Raji (cell line): ENCODE data around the gene FBF1.

ENCODE experiments used
- POLR2A ChIP-seq: IDR thresholded peaks from 2 replicates; pipeline ENCODE4 v1.6.1; 2011; ENCODE audit warnings: low read depth, low read length, control low read depth; ENCODE audit not compliant: insufficient read depth

Gene FBF1

DNA sequence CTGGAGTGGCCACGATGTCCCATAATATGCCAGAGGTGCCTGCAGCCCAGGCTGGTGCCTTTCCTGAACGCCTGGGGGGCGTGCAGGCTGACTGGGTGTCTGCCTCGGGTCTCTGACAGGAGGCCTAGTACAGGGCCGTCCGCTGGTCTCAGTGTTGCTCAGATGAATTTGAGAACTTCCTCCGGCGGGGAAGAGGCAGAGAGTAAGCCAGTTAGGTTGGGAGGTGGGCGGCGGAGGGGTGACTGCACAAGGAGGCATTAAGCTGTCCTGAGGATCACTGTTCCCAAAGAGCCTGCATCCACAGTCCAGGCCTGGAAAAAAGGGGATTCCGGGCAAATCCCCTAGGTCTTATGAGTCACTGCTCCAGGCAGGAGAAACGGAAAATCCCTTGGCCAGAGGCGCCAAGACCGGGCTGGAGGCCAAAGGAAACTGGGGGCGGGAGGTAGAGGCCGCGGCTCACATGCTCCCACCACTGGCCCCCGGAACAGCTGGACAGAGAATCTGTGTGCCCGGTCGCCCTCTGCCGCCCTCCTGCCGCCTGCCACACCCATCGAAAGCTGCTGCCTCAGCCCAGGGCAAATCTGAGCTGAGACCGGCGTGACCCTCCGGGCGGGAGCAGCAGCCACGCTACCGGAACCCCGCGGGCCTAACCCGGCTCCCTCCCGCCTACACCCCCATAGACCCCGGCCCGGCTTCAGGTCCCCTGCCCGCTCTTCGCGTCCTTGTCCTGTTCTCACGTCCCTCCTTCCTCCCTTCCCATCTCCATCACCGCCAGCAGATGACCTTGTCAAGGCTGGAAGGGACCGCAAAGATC, 63.7 kb downstream of the FBF1 start:
- TF ChIP-seq POLR2A: no peak

DNA sequence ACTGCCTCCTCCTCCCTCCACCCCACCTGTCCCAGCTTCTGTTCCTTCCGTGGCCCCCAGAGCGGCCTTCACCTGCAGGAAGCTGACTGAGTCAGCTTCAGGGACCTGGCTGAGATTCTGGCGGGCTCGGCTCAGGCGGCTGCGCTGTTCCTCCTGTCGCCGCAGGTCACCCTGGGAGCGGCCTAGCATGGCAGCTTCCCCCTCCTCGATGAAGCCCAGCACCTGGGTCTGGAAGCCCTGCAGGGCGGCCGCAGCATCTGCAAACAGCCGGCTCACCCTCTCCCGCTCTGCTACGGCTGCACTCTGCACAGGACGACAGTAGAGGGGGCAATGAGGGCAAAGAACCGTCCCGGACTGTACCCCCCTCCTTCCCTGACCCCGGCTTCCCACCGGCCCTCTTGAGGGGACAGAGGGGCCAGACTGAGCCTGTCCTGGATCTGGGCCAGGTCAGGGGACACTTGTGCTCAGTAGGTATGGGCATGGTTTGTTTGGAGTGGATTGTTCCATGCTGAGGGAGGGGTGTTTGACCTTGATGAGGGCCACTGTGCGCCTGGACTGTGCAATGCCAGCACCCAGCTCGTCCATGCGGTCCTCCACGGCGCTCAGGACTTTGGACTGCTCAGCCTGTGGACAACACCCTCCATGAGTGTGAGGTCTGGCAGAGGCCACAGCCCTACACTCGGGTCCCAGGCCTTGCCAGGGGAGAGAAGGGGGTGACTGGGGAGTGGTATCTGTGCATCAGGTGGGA, 64.5 kb downstream of the FBF1 start:
- no peak for TF ChIP-seq POLR2A

DNA sequence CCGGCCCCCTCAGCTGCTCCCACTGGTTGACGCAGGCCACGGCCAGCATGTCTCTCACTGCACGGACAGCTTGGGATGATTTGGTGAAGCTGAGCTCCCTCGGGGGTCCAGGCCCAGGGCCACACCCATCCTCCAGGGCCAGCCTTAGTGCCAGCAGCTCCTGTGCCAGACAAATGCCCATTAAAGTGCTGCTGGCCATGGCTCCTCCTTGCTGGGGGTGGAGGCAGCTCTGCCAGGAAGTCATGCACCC, 65.0 kb downstream of the FBF1 start:
- no peak for TF ChIP-seq POLR2A

DNA sequence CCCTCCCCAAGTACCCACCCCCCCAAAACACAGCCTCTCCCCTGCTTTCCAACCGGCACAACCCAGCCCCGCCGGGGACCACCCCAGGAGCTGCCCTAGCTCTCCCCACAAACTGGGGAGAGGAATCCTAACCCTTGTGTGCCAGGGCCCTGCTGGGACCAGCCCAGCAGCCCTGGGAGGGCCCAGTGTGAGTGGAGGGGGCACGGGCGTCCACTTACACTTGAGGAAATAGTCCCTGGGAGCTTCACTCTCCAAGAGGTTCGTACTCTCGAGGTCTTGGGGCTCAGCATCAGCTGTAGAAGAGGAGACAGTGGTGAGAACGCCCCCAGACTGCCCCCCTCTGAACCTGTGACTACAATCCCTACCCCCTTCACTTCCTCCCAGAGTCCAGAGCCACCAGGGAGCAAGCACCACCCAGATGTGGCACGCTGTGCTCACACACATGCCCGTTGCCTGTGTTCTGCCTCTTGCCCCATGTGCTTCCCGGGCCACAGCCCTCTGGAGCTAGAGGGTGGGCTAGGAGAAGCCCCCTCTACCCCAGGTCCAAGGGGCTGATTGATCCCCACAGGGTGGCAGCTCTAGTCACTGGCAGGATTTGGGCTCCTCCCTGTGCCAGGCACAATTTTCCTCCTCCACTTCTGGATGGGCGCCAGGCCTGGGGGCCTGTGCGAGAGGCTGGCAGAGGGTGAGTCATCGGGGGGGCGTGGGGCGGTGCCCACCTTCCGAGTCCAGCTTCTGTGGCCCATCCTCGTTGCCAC, 65.5 kb downstream of the FBF1 start:
- TF ChIP-seq POLR2A: no peak

- TF ChIP-seq POLR2A: no peak
These were observed 66.3 kb downstream of the FBF1 start for GRCh38 chr17:75874323-75875181.

DNA sequence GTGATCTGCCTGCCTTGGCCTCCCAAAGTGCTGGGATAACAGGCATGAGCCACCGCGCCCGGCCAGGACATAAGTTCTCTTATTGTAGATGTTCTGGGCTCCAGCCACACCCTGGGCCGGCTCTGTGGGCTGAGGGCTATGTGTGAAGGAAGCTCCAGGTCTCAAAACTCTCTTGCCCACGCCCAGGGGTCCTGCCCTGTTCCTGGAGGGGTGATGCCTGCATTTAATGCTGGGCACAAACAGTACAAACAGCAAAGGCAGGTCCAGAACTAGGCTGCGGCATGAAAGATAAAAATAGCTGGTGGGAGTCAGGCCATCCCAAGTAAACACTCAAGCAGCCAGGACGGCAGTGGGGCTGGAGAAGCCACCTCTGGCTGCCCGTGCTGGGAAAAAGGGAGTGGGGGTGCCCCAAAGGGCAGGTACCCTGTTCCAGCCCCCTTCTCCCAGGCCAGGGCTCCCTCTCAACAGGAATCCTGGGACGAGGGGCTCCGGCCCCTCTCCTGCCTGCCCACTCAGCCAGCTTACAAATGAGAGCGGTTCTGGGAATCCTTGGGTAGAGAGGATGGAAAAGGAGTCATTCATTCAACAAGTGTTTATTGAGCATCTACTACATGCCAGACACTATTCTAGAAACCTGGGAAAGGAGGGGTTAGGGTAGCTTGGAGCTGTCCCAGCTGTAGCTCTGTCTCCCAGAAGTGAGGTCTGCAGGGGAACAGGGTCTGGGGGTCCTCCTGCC, 67.1 kb downstream of the FBF1 start:
- no peak for TF ChIP-seq POLR2A

DNA sequence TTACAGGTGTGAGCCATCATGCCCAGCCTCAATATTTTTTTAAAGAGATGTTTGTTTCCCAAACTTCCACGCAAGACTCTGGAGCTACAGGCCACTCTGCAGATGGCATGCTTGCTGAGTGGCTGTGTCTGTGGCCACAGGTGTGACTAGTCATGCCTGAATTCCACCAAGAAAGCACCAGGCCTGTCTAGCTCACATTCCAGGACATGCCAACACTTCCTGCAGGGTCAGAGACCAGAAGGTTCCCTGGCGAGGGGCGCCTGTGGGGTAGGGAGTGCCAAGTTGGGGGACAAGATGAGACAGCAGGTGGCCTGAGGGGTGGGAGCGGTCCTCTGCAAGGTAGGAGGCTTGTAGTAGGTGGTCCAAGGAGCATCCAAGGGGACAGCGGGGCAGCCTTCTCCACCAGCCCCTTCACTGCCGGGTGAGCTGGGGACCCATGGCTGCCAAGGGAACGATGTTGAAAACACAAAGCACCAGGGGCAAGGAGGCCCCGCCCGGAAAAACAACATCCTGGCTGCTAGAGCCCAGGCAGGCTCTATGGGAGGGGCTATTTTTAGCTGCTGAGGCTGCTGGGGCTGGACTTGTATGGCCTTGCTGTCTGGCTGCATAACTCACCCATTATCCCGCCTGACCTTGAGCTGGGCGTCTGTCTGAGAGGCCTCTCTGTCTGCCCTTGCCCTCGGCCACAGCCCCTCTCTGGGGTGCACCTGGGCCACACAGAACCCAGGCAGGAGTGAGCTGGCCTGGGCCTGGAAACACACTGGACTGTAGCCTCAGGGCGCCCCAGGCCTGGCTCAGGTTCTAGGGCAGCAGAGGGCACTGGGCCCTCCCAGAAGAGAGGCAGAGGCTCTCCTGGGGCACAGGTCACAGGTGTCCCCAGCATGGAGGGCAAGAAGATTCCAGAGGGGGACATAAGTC, 68.1 kb downstream of the FBF1 start:
- TF ChIP-seq POLR2A: no peak

DNA sequence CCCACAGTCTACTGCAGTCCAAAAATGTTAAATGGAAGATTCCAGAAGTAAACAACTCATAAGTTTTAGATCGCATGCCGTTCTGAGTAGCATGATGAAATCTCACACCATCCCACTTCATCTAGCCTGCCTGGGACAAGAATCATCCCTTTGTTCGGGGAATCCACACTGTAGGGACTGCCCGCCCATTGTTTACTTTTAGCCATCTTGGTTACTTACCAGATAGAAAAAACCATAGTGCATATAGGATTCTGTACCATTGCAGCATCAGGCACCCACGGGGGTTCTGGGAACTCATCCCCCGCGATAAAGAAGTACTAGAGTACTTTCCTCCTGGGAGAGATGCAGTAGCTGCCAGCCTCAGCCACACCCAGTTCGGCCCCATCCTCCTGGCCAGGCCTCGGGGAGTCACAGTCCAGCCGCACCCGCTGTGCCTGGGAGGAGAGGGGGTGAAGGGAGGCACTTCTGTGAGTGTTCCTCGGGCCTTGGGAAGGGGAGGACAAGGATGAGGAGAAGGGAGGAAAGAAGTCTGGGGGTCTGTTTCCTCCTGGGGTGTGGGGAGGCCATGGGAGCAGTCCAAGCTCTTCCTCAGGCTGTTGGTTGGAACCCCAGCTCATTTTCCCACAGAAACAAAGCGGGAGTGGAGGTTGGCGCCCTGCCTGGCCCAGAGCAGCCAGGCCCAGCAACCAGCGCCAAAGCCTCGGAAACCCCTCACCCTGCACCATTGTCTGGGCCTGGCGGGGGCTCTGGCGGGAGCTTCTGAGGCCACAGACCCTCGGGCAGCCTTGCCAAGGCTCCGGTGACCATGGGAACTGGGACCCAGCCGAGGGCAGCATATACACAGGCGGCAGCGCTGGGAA, 71.3 kb downstream of the FBF1 start:
- no peak for TF ChIP-seq POLR2A

- no peak for TF ChIP-seq POLR2A
These were observed 76.4 kb downstream of the FBF1 start for GRCh38 chr17:75864448-75864871.

- TF ChIP-seq POLR2A: no peak
These were observed 78.9 kb downstream of the FBF1 start for GRCh38 chr17:75861927-75862317.
